Activated T-helper 2 cell treated with anti-CD3 and anti-CD28 coated beads, Interferon-gamma antibody, Interleukin-2, Interleukin-4, amounts not matched to agents 10 μg/mL and 5 μg/mL and 100 μg/mL, durations not matched to agents 14 hours and 24 hours and 36 hours (primary cell): ENCODE measurements around the gene NARS2. TPM values are rescaled to one million over a fixed set of nuclear protein-coding genes. Genes with fewer than 3 reads are reported as not detected.

Experiments
- DNase-seq: peaks from one replicate; pipeline ENCODE4 v3.0.0; 2021; ENCODE audit warnings: low spot score
- H3K27ac Mint-ChIP-seq: one replicate; pipeline ENCODE4 v1.8.0; 2021; ENCODE audit warnings: mixed read lengths
- H3K27me3 Mint-ChIP-seq: one replicate; pipeline ENCODE4 v1.8.0; 2021; ENCODE audit warnings: low read depth, mixed read lengths
- H3K36me3 Mint-ChIP-seq: one replicate; pipeline ENCODE4 v1.8.0; 2021; ENCODE audit warnings: low read depth, mixed read lengths
- H3K4me1 Mint-ChIP-seq: one replicate; pipeline ENCODE4 v1.8.0; 2021; ENCODE audit warnings: low read depth, mixed read lengths
- H3K4me3 Mint-ChIP-seq: one replicate; pipeline ENCODE4 v1.8.0; 2021; ENCODE audit warnings: low read depth, mild to moderate bottlenecking, moderate library complexity, mixed read lengths
- H3K9me3 Mint-ChIP-seq: one replicate; pipeline ENCODE4 v1.8.0; 2021; ENCODE audit warnings: mixed read lengths
- intact Hi-C: fragments of 100-400 bp; cut with micrococcal nuclease; formaldehyde crosslinking; loops from one replicate; pipeline ENCODE4 v1.15.1; 2023
- total RNA-seq: library from RNA; stranded (reverse); gene quantifications from 2 replicates; pipeline ENCODE4 v1.2.3, GENCODE V29; 2022

NARS2 gene
- total RNA-seq, 1 donor from 2014 or later: 34.1 TPM

DNA sequence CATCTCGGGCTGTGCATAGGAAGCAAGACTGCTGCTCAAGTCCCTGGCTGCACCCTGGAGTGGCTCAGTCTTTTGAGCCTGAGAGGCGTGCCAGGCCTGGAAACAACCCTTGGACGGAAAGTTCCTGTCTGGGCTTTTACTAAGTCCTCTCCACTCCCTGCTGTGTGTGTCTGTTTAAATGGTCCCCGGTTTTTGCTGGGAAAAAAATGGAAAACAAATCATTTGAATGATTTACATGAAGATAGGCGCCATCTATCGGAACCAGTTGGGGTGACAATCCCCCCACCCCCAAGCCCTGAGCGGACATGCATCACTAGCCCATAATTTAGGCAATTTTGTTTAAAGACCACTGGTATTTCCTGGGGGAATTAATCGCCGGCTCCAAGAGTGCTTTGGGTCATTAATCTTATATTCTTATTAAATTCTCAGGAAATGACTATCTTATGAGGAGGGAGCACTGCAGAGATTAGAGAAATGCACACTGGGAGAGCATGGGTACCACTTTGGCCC, 154.4 kb downstream of the NARS2 start:
- DNase-seq: peak; percentile 34
- Mint-ChIP-seq H3K4me1 (peaks cover 66% of the 10 kb centered on the region), H3K4me3 (peak overlapping the region; percentile 70), H3K27me3 (no peaks in the 10 kb centered on the region), H3K27ac (peak overlapping the region; percentile 91), H3K9me3 (no peaks in the 10 kb centered on the region), H3K36me3 (peaks cover 18% of the 10 kb centered on the region)
- intact Hi-C loops: loop anchor here (1.0 to 10.0 kb wide), 4 partner anchors 9 to 346 kb away; partner anchors contain the start of gene NDUFC2

DNA sequence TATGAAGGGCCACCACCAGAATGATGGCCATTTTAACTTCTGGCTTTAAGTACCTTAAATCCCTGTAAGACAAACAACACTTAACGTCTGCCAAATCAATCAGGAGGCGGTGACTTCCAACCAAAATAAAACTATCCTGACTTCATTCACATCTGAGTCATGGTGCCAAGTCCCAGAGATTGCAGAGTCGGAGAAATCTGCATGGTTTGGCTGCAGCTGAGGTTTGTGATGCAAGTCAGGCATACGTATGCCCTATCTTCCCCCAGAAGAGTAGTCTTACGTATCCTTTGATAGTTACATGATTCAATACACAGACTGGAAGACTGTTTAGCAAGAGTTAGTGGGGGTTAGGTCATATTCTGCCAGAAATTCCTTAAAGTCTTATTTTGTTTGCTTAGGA, 155.3 kb downstream of the NARS2 start:
- H3K27me3 Mint-ChIP-seq: no peaks in the 10 kb centered on the region
- peaks cover 64% of the 10 kb centered on the region for H3K4me1 Mint-ChIP-seq
- no peak for DNase-seq
- H3K9me3 Mint-ChIP-seq: no peaks in the 10 kb centered on the region
- peaks cover 14% of the 10 kb centered on the region for H3K36me3 Mint-ChIP-seq
- H3K4me3 Mint-ChIP-seq: peak overlapping the region; percentile 77
- intact Hi-C loops: loop anchor here (2.0 to 5.0 kb wide), 2 partner anchors 223 to 282 kb away; partner anchors contain the start of gene ALG8
- H3K27ac Mint-ChIP-seq: peak overlapping the region; percentile 70

DNA sequence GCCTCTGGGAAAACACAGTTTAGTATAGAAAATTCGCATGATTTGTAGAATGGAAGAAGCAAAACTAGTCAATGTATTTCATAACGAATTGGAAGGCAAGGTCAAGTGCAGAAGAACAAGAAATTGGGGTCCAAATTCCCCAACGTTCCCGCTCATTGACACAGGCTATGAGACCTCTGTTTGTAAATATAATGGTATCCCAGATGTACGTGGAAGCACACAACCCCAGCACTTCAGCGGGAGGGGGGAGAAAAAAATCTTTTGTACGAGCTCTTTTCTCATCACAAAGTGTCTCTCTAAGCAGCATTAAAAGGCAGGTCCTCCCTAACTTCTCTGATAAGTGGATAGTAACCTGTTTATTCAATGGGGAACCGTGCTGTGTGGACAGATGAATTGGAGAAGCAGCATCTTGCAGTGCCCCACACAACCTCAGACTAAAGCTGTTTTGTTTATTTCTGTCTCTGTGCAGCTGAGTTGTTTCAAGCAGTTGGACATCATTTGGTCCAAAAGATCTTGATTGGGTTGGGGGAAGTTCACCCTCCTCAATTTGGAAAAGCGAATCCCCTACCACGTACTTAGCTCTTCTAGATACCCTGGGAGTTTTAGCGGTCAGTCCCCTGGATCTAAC, 156.0 kb downstream of the NARS2 start:
- no peak for DNase-seq
- Mint-ChIP-seq H3K4me3 (peak overlapping the region; percentile 77), H3K27me3 (no peaks in the 10 kb centered on the region), H3K36me3 (peaks cover 12% of the 10 kb centered on the region), H3K4me1 (peaks cover 60% of the 10 kb centered on the region), H3K9me3 (no peaks in the 10 kb centered on the region), H3K27ac (peak overlapping the region; percentile 76)
- intact Hi-C loops: loop anchor here (2.0 to 5.0 kb wide), 2 partner anchors 224 to 281 kb away; partner anchors contain the start of gene ALG8

DNA sequence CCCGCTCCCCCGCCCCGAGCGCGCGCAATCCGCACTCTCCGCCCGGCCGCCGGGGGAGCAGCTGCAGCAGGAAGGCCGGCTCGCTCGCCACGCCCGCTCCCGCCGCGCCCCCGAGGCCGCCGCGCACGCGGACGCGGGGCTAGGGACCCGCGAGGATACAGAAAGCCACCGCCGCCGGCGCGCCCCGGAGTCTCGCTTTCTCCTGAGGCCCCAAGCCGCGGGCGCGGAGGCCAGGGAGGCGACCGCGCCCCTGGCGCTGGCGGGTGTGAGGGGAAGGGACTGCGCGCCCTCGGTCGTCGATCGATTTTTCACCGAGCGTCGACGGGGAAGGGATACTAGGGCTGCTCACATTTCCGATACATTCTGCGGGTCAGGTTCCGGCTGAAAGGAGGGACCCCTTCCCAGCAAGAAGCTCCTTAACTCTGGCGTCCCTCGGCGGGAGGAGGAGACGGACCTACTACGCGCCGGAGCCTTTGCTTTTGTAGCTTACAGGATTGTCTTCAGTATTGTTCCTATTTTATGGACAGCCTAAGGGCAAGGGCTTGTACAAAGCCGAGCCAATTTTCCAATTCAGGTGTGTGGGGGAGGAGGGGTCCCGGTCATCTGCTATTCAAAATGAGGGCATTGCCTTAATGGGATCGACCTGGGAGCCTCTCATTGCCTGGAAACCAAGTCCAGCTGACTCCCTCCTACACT, 156.6 kb downstream of the NARS2 start:
- peak; percentile 84 for DNase-seq
- Mint-ChIP-seq H3K27ac (peak overlapping the region; percentile 76), H3K4me3 (peak overlapping the region; percentile 77), H3K27me3 (no peaks in the 10 kb centered on the region), H3K4me1 (peaks cover 62% of the 10 kb centered on the region), H3K9me3 (no peaks in the 10 kb centered on the region), H3K36me3 (peaks cover 16% of the 10 kb centered on the region)
- intact Hi-C loops: loop anchor here (1.0 to 5.0 kb wide), 7 partner anchors 9 to 281 kb away; partner anchors contain the start of genes ALG8, KCTD21 and USP35

DNA sequence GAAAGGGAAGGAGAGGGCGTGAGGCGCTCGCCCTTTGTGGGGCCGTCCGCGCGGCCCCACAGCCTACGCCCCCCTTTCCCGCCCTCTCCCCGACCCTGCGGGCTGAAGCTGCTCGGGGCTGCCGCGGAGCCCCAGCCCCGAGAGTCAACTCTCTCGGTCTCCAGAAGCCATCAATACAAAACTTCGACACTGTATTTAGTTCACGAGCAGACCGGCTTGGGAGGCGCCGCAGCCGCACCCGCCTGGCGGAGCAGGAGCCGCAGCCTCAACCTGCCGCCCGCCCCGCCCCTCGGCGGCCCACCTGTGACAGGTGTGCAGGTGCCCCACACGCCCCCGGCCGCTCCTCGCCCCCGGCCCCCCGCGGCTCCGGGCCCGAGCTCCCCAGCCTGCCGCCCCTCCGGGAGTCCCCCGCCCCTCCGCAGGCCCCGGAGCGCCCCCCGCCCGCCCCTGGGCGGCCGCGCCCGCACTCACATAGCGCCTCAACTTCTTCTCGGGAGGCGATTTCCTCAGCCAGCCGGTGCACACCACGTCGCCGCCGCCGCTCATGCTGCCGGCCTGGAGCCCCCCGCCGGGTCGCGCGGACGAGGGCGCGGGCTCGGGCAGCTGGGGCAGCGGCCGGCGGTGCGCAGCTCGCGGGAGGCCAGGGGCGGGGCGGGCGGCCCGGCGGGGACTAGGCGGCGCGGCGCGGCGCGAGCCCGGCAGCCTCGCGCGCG, 157.3 kb downstream of the NARS2 start, which contains the start of gene GAB2:
Gene GAB2 (minus strand): TSS at position 646 of the 713 bp plus-strand sequence. CDS start 100 bp downstream, at position 546.
- Mint-ChIP-seq H3K27me3 (no peaks in the 10 kb centered on the region), H3K9me3 (no peaks in the 10 kb centered on the region), H3K27ac (peak within 1 kb of the TSS; percentile 96), H3K4me1 (peaks cover 65% of the 10 kb centered on the region), H3K4me3 (peak within 1 kb of the TSS; percentile 95), H3K36me3 (peaks cover 19% of the 10 kb centered on the region)
- peak; percentile 30 for DNase-seq
- intact Hi-C loops: loop anchor here (1.0 to 5.0 kb wide), 6 partner anchors 10 to 280 kb away; partner anchors contain the start of genes ALG8, KCTD21 and USP35

DNA sequence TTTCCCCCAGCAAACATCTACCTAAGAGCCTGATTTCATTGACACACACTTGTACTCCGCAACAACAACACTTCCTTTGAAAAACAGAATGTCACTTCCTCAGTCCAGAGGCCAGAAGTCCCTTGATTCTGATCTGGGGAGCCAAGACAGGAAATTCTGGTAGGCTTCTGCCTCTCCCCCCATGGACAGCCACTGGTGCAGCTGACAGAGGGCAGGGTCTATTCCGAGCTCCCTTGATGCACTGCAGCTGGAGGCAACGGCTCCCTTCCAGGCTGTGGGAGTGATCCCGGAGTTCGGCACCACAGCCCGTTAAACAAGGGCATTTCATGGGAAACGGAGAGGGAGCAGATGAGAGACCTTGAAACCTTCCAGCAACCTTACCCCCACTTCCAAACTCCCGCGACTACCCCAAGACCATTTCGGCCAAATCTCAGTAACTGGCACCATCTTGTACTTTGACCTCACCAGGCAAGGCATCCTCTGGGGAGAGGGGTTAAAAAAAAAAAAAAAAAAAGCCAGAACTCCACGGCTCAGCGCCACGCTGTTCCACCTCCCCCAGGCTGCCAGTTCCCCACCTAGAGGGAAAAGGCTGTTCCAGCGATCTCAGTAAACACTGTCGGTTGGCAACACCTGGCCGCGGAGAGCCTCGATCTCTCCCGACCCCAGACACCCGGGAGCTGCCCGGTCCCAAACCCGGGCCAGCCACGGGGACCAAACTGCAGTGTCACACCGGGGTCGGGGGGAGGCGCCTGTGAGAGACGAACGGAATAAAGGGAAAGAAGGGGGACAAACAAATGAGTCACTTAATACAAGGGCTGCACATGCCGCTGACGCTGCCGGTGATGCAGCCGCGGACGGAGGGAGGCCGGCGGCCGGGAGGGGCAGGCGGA, 158.1 kb downstream of the NARS2 start:
- peak; percentile 82 for DNase-seq
- intact Hi-C loops: loop anchor here (1.0 to 5.0 kb wide), 6 partner anchors 11 to 279 kb away; partner anchors contain the start of genes ALG8, KCTD21 and USP35
- H3K9me3 Mint-ChIP-seq: peaks cover under 1% of the 10 kb centered on the region
- peak overlapping the region; percentile 96 for H3K27ac Mint-ChIP-seq
- peaks cover 23% of the 10 kb centered on the region for H3K36me3 Mint-ChIP-seq
- H3K27me3 Mint-ChIP-seq: no peaks in the 10 kb centered on the region
- peak overlapping the region; percentile 95 for H3K4me3 Mint-ChIP-seq
- H3K4me1 Mint-ChIP-seq: peaks cover 62% of the 10 kb centered on the region

DNA sequence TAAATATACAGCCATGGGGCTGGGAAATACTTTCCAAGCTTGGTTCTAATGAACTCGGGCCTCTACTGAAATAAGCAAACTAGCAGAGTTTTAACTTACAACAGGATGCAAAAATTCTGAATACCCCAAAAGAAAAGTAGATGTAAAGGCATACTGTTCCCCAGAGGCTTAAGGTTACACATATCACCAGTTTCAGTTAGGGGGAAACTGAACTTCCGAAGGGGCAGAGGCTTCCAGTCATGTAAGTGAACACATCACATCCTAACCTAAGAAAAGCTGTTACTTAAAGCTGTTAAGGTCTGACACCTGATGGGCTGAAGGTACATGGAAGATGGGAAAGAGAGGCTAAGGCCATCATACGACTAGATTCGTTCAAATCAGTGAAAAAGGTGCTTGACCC, 159.3 kb downstream of the NARS2 start:
- intact Hi-C loops: loop anchor here (5.0 kb wide), 1 partner anchor 278 kb away; the partner anchor contains the start of gene ALG8
- peaks cover 34% of the 10 kb centered on the region for H3K36me3 Mint-ChIP-seq
- H3K27ac Mint-ChIP-seq: peak overlapping the region; percentile 81
- H3K4me3 Mint-ChIP-seq: peak overlapping the region; percentile 63
- H3K27me3 Mint-ChIP-seq: no peaks in the 10 kb centered on the region
- peaks cover 4% of the 10 kb centered on the region for H3K9me3 Mint-ChIP-seq
- no peak for DNase-seq
- H3K4me1 Mint-ChIP-seq: peaks cover 54% of the 10 kb centered on the region

DNA sequence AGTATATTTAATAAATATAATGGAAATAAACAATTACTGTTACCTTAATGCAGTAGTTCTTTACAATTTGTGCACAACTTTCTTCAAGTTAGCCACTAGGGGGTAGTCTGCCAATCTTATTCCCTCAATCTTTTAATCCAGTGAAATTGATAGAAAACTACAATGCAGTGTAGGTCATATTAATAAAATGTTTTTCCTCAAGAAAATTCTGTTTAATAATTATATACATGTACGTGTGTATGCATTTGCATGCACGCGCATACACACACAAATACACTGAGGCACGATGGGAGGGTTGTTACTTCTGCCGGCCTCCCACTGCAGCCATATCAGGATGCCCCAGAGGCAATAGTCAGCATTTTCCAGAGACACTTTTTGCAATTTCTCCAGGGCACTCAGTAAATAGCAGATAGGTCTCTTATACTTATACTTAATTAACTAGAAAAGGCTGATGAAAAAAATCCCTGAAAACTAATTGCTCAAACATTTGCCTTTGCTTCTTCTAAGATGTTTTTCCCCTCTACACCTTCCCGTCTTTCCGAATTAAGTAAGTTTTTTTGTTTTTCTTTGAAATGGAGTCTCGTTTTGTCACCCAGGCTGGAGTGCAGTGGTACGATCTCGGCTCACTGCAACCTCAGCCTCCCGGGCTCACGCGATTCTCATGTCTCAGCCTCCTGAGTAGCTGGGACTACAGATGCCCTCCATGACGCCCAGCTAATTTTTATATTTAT, 160.2 kb downstream of the NARS2 start:
- peaks cover 10% of the 10 kb centered on the region for H3K9me3 Mint-ChIP-seq
- intact Hi-C loops: loop anchor here (5.0 kb wide), 1 partner anchor 277 kb away; the partner anchor contains the start of gene ALG8
- H3K4me1 Mint-ChIP-seq: peaks cover 49% of the 10 kb centered on the region

DNA sequence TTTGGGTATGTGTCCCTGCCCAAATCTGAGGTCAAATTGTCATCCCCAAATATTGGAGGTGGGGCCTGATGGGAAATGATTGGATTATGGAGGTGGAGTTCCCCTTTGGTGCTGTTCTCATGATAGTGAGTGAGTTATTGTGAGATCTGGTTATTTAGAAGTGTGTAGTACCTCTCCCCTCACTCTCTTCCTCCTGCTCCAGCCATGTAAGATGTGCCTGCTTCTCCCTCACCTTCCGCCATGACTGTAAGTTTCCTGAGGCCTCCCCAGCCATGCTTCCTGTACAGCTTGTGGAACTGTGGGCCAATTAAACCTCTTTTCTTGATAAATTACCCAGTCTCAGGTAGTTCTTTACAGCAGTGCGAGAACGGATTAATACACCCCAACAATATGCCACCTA, 166.0 kb downstream of the NARS2 start:
- Mint-ChIP-seq H3K4me3 (no peak overlapping the region), H3K36me3 (peaks cover 89% of the 10 kb centered on the region), H3K27me3 (no peaks in the 10 kb centered on the region), H3K27ac (no peak overlapping the region), H3K9me3 (peaks cover 38% of the 10 kb centered on the region), H3K4me1 (peaks cover 51% of the 10 kb centered on the region)
- DNase-seq: no peak
- intact Hi-C loops: no loop called here

More for the DNA sequence above, 160.2 kb downstream of the NARS2 start:
- Mint-ChIP-seq H3K27me3 (no peaks in the 10 kb centered on the region), H3K27ac (peak overlapping the region; percentile 81), H3K4me3 (no peak overlapping the region), H3K36me3 (peaks cover 42% of the 10 kb centered on the region)
- DNase-seq: no peak

DNA sequence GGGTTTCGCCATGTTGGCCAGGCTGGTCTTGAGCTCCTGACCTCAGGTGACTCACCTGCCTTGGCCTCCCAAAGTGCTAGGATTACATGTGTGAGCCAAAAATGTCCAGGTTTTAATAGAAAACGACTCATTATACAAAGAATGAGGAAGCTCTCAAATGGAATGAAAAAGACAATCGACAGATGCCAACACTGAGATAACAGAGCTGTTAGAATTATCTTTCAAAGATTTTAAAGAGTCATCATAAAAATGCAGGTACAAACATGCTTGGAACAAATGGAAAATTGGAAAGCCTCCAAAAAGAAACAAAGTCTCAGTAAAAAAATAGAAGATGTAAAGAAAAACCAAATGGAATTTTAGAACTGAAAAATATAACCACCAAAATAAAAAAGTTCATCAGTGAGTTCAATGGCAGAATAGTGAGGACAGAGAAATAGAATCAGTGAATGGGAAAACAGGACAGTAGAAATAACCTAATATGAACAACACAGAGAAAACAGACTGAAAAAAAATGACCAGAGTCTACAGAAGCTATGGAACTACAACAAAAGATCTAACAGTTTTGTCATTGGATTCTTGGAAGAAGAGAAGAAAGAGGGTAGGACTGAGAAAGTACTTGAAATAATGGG, 168.0 kb downstream of the NARS2 start:
- Mint-ChIP-seq H3K4me1 (peaks cover 42% of the 10 kb centered on the region), H3K36me3 (peaks cover 79% of the 10 kb centered on the region), H3K4me3 (no peak overlapping the region), H3K27ac (no peak overlapping the region), H3K9me3 (peaks cover 39% of the 10 kb centered on the region), H3K27me3 (no peaks in the 10 kb centered on the region)
- no peak for DNase-seq
- intact Hi-C loops: no loop called here

DNA sequence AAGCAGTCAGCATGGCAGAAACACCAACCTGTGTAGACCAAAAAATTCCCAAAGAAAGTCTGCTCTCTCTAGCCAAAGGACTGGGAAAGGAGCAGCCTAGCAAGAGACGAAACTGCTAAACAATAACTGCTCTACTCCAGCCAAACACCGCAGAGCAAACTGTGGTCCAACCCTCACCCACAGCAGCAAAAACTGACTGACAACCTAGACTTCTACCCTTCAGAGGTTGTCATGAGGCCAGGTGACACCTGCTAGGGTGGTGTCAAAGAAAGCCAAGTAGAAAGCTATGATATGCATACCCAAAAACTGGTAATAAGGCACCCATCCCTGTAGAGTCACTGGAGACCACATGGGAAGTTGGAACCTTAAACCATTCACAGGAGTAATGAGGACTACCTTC, 168.9 kb downstream of the NARS2 start:
- H3K4me3 Mint-ChIP-seq: no peak overlapping the region

More for the DNA sequence above, 168.9 kb downstream of the NARS2 start:
- DNase-seq: no peak
- intact Hi-C loops: no loop called here
- peaks cover 48% of the 10 kb centered on the region for H3K4me1 Mint-ChIP-seq
- no peak overlapping the region for H3K27ac Mint-ChIP-seq
- H3K36me3 Mint-ChIP-seq: peaks cover 80% of the 10 kb centered on the region
- H3K9me3 Mint-ChIP-seq: peaks cover 35% of the 10 kb centered on the region
- H3K27me3 Mint-ChIP-seq: no peaks in the 10 kb centered on the region
